ENCODE results near the gene SEMA4D. TPM values are rescaled to one million over a fixed set of nuclear protein-coding genes. Genes with fewer than 3 reads are reported as not detected.
A peak's percentile ranks its signal among the peaks of the same experiment; 100 is the strongest.

Gene SEMA4D
- total RNA-seq, 2 donors from 2014 or later = 42.8 to 51.0 TPM

GRCh38 chr9:89450213-89450612 is 47.7 kb downstream of the SEMA4D start:
- Histone ChIP-seq H3K36me3 (ENCODE audit: control insufficient read depth, insufficient read depth, low read length) (no peaks in the 10 kb centered on the region), H3K9me3 (ENCODE audit: control insufficient read depth, low read length) (no peaks in the 10 kb centered on the region), H3K9ac (ENCODE audit: extremely low read depth, low read length, poor library complexity, severe bottlenecking) (no peak overlapping the region), H3K27ac (ENCODE audit: low read depth, low read length) (no peak overlapping the region), H3K4me3 (ENCODE audit: low read length) (no peak overlapping the region), H3K4me1 (ENCODE audit: control insufficient read depth, insufficient read depth, low read length) (no peaks in the 10 kb centered on the region), H3K27me3 (ENCODE audit: control insufficient read depth, insufficient read depth, low read length, poor library complexity, severe bottlenecking) (no peaks in the 10 kb centered on the region)
- Mint-ChIP-seq H3K36me3 (ENCODE audit: low read depth) (peaks cover 4% of the 10 kb centered on the region), H3K4me3 (no peak overlapping the region), H3K4me1 (no peaks in the 10 kb centered on the region), H3K27me3 (ENCODE audit: insufficient read depth) (no peaks in the 10 kb centered on the region), H3K27ac (no peak overlapping the region), H3K9me3 (no peaks in the 10 kb centered on the region)
- DNase-seq = no peak
- TF ChIP-seq CTCF (conservative IDR thresholded peaks at IDR 0.05) = no peak
- WGBS, 2 experiments (ENCODE audit: insufficient coverage in 1 of 2, insufficient read length in 1 of 2) = 94 to 100% methylated on average over 1 to 2 of the region's 2 CpGs

GRCh38 chr9:89449261-89449671 is 48.6 kb downstream of the SEMA4D start:
- Histone ChIP-seq H3K4me1 (ENCODE audit: control insufficient read depth, insufficient read depth, low read length) (no peaks in the 10 kb centered on the region), H3K27ac (ENCODE audit: low read depth, low read length) (no peak overlapping the region), H3K36me3 (ENCODE audit: control insufficient read depth, insufficient read depth, low read length) (no peaks in the 10 kb centered on the region), H3K27me3 (ENCODE audit: control insufficient read depth, insufficient read depth, low read length, poor library complexity, severe bottlenecking) (no peaks in the 10 kb centered on the region), H3K4me3 (ENCODE audit: low read length) (no peak overlapping the region), H3K9ac (ENCODE audit: extremely low read depth, low read length, poor library complexity, severe bottlenecking) (no peak overlapping the region), H3K9me3 (ENCODE audit: control insufficient read depth, low read length) (no peaks in the 10 kb centered on the region)
- H3K4me3 Mint-ChIP-seq = no peak overlapping the region
- H3K36me3 Mint-ChIP-seq (ENCODE audit: low read depth) = peaks cover 4% of the 10 kb centered on the region
- 90 to 95% methylated on average over 17 of the region's 17 CpGs for WGBS, 2 experiments (ENCODE audit: insufficient coverage in 1 of 2, insufficient read length in 1 of 2)
- peak overlapping the region; percentile 74 for H3K27ac Mint-ChIP-seq
- H3K9me3 Mint-ChIP-seq = no peaks in the 10 kb centered on the region
- DNase-seq = no peak
- TF ChIP-seq CTCF (conservative IDR thresholded peaks at IDR 0.05) = no peak
- no peaks in the 10 kb centered on the region for H3K4me1 Mint-ChIP-seq
- no peaks in the 10 kb centered on the region for H3K27me3 Mint-ChIP-seq (ENCODE audit: insufficient read depth)

GRCh38 chr9:89448821-89449220 is 49.1 kb downstream of the SEMA4D start:
- H3K4me3 Mint-ChIP-seq = no peak overlapping the region
- Histone ChIP-seq H3K4me1 (ENCODE audit: control insufficient read depth, insufficient read depth, low read length) (no peaks in the 10 kb centered on the region), H3K4me3 (ENCODE audit: low read length) (no peak overlapping the region), H3K9ac (ENCODE audit: extremely low read depth, low read length, poor library complexity, severe bottlenecking) (no peak overlapping the region), H3K9me3 (ENCODE audit: control insufficient read depth, low read length) (no peaks in the 10 kb centered on the region), H3K27me3 (ENCODE audit: control insufficient read depth, insufficient read depth, low read length, poor library complexity, severe bottlenecking) (no peaks in the 10 kb centered on the region), H3K36me3 (ENCODE audit: control insufficient read depth, insufficient read depth, low read length) (no peaks in the 10 kb centered on the region), H3K27ac (ENCODE audit: low read depth, low read length) (no peak overlapping the region)
- no peak overlapping the region for H3K27ac Mint-ChIP-seq
- H3K4me1 Mint-ChIP-seq = no peaks in the 10 kb centered on the region
- 84 to 88% methylated on average over 8 of the region's 8 CpGs for WGBS, 2 experiments (ENCODE audit: insufficient coverage in 1 of 2, insufficient read length in 1 of 2)
- TF ChIP-seq CTCF (conservative IDR thresholded peaks at IDR 0.05) = no peak
- no peak for DNase-seq
- no peaks in the 10 kb centered on the region for H3K9me3 Mint-ChIP-seq
- H3K27me3 Mint-ChIP-seq (ENCODE audit: insufficient read depth) = no peaks in the 10 kb centered on the region
- peaks cover 4% of the 10 kb centered on the region for H3K36me3 Mint-ChIP-seq (ENCODE audit: low read depth)

Measured in endodermal cell (in vitro differentiated cells).